Activated CD4-positive, alpha-beta T cell treated with anti-CD3 and anti-CD28 coated beads, Interleukin-2, amount 50 U/mL, for 24 hours (primary cell): ENCODE results near the gene MTMR8.
"Not testable (repeated sequence)": the region's sequence is repeated elsewhere in the genome, so short reads cannot be mapped to it uniquely, and the experiment has no call there.

ENCODE experiments used
- DNase-seq, 2 donors: peaks; one replicate each; pipeline ENCODE4 v3.0.0-alpha.2; 2020; ENCODE audit warnings: low read depth in 1 of 2, low spot score in 1 of 2

MTMR8 gene

GRCh38 chrX:64394874-64395567, at the start of gene MTMR8:
Gene MTMR8 (minus strand): TSS chrX:64395452. CDS start chrX:64395363, 89 bp downstream.
- DNase-seq, result peak; percentile 55 to 69

GRCh38 chrX:64439551-64439950, 44.3 kb upstream of the MTMR8 start:
- DNase-seq, result no peak

DNA sequence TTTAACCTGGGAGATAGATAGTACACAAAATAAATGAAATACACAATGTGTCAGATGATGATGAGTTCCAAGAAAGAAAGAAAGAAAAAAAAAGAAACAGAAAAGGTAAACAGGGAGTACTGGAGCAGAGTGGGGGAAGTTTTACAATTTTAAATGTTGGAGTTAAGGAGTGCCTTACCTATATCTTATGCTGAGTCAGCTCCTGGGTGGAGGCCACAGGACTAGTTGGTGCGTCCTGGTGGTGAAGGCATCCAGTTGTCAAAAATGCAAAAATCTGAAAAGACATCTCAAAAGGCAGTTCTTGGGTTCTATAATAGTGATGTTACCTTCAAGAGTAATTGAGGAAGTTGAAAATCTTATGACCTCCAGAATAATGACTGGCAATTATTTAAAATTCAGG, 42.4 kb upstream of the MTMR8 start:
- DNase-seq, result no peak

DNA sequence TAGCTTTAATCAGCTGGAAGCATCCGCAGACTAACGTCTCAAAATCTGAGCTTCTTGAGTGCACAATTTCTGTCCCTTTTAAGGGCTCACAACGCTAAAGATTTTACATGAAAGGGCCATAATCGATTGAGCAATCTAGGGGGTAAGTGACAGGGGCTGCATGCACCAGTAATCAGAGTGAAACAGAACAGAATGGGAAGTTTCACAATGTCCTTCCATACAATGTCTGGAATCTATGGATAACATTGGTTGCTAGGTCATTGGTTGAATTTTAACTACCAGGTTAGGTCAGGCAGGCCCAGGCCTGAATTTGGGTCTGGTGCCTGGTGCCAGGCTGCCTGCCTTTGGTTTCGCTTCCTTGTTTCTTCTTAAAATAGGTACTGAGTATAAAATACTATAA, 42.0 kb upstream of the MTMR8 start:
- no peak for DNase-seq

GRCh38 chrX:64428371-64428770, 33.1 kb upstream of the MTMR8 start:
- DNase-seq, result no peak

DNA sequence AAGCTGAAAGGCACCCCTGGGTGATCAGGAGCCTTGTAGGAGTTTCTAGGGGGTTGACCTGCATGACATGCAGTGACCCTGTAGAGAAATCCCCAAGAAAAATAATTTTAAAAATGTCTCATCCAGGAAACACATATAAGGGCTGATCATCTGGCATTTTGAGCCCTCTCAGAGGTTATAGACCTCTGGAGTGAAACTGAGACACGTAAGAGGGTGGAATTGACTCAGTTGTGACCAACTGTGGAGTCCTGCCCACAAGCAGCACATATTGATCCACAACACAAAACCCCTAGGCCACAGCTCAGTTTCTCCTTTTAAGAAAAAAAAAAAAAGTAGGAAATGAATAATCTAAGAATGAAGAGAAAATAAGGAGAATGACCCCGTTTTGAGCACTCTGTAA, 32.5 kb upstream of the MTMR8 start:
- DNase-seq, result no peak

DNA sequence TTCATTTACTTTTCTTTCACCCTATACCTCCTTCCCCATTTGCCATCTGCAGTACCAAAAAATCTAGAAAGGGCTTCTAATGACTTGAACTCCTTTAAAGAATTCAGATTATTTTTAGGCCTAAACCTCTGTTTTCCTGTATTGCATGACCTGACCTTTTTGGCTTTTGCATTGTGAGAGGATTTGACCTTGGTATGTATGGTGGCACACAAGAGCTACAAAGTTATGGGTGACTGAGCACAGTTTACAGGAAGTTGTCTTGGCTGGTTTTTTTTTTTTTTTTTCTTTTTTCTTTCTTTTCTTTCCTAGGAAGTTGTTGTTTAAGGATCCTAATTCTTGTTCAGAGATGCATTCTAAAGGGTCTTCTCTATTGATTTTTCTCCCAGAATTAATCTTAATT, 32.0 kb upstream of the MTMR8 start:
- DNase-seq, result no peak

DNA sequence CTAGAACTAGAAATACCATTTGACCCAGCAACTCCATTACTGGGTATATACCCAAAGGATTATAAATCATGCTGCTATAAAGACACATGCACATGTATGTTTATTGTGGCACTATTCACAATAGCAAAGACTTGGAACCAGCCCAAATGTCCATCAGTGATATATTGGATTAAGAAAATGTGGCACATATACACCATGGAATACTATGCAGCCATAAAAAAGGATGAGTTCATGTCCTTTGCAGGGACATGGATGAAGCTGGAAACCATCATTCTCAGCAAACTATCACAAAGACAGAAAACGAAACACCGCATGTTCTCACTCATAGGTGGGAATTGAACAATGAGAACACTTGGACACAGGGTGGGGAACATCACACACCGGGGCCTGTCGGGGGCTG, 14.5 kb upstream of the MTMR8 start:
- not testable (repeated sequence) for DNase-seq

DNA sequence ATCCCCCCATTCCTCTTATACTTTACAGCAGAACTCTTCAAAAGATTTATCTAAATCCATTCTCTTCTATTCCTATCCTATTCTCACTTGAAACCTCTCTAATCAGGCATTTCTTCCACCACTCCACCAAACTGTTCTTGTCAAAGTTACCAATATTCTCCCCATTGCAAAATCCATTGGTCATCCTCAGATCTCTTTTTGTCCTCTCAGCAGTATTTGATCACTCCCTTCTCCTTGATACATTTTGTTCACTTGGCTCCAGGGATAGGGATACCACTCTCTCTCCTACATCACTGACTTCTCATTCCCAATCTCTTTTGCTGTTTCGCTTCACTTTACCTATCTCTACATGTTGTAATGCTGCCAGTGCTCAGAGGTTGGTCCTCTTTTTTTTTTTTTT, 2.8 kb upstream of the MTMR8 start:
- DNase-seq, result no peak

- DNase-seq, result no peak
Measured at GRCh38 chrX:64395568-64395929, 297 bp upstream of the MTMR8 start.

DNA sequence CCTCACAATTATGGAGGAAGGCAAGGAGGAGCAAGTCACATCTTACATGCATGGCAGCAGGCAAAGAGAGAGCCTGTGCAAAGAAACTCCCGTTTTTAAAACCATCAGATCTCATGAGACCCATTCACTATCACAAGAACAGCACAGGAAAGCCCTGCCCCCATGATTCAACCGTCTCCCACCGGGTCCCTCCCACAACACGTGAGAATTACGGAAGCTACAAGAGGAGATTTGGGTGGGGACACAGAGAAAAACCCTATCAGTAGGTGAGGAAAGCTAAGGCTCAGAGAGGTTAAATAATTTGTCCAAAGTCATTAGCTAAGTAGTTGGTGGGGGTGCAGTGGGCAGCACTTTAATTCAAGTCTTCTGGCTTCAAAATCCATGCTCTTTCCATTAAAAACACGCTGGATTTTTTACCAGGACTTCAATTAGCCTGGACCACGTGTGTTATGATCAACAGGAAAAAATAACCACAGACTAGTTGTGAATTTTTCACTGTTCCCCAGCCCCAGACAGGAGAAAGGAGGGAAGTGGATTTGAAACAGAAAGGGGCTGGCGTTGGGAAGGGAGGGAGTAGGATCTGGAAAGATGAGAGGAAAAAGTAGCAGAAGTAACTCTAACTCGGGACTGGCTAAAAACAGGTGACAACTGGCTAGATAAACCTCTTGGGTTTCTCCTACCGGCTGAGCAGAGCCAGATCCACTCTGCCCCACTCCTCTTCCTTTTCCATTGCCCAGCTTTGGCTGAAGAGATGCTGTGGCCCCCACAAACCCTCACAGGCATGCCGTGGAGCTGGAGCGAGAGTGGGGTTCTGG, 986 bp downstream of the MTMR8 start:
- DNase-seq, result no peak

GRCh38 chrX:64389489-64389888, 5.8 kb downstream of the MTMR8 start:
- DNase-seq, result no peak

DNA sequence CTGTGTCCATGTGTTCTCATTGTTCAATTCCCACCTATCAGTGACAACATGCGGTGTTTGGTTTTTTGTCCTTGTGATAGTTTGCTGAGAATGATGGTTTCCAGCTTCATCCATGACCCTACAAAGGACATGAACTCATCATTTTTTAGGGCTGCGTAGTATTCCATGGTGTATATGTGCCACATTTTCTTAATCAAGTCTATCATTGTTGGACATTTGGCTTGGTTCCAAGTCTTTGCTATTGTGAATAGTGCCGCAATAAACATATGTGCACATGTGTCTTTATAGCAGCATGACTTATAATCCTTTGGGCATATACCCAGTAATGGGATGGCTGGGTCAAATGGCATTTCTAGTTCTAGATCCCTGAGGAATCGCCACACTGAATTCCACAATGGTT, 14.5 kb downstream of the MTMR8 start:
- DNase-seq, result not testable (repeated sequence)

GRCh38 chrX:64379924-64380323, 15.3 kb downstream of the MTMR8 start:
- no peak for DNase-seq

DNA sequence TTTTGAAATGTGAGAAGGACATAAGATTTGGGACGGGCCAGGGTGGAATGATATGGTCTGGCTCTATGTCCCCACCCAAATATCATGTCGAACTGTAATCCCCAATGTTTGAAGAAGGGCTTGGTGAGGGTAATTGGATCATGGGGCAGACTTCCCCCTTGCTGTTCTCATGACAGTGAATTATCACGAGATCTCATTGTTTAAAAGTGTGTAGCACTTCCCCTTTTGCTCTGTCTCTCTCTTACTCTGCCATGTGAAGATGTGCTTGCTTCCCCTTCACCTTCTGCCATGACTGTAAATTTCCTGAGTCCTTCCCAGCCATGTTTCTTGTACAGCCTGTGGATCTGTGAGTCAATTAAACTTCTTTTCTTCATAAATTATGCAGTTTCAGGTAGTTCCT, 17.5 kb downstream of the MTMR8 start:
- no peak for DNase-seq

GRCh38 chrX:64352081-64352480, 43.2 kb downstream of the MTMR8 start:
- no peak for DNase-seq

DNA sequence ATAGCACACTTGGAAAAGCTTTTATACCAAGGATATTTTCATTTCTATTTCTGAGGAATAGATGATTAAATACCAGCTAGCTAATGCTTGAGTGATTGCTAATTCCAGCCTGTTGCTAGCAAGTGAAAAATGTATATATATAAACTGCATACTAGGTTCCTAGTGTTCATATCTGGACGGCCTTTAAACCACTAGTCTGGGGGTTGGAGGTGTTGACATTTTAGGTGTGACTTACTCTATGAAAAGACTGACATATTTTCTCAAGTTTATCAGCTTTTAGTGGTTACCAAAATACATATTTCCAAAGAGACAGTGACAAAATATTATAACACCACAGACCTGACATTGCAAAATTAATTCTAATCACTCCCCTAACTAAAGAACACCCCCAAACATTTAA, 44.7 kb downstream of the MTMR8 start:
- no peak for DNase-seq

- no peak for DNase-seq
Measured at GRCh38 chrX:64350047-64350446, 45.2 kb downstream of the MTMR8 start.

GRCh38 chrX:64342811-64343210, 52.4 kb downstream of the MTMR8 start:
- DNase-seq, result no peak

- no peak for DNase-seq
Measured at GRCh38 chrX:64338296-64338695, 57.0 kb downstream of the MTMR8 start.

GRCh38 chrX:64334467-64334866, 60.8 kb downstream of the MTMR8 start:
- DNase-seq, result no peak

- no peak for DNase-seq
Measured at GRCh38 chrX:64330284-64330683, 65.0 kb downstream of the MTMR8 start.

DNA sequence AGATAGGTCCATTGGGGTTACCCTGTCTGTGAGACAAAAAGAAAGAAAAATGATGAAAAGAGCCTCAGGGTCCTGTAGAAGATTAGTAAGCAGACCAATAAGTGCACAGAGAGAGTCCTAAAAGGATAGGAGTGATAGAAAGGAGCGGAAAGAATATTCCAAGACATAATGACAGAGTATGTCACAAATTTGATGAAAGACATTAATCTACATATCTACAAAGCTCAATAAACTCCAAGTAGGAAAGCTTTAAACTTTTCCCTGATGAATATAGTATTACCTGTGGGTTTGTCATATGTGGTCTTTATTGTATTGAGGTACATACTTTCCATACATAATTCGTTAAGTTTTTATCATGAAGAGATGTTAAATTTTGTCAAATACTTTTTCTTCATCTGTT, 73.7 kb downstream of the MTMR8 start:
- DNase-seq, result no peak
